ENCODE measurements around the gene PEAK3.

The PEAK3 gene

DNA sequence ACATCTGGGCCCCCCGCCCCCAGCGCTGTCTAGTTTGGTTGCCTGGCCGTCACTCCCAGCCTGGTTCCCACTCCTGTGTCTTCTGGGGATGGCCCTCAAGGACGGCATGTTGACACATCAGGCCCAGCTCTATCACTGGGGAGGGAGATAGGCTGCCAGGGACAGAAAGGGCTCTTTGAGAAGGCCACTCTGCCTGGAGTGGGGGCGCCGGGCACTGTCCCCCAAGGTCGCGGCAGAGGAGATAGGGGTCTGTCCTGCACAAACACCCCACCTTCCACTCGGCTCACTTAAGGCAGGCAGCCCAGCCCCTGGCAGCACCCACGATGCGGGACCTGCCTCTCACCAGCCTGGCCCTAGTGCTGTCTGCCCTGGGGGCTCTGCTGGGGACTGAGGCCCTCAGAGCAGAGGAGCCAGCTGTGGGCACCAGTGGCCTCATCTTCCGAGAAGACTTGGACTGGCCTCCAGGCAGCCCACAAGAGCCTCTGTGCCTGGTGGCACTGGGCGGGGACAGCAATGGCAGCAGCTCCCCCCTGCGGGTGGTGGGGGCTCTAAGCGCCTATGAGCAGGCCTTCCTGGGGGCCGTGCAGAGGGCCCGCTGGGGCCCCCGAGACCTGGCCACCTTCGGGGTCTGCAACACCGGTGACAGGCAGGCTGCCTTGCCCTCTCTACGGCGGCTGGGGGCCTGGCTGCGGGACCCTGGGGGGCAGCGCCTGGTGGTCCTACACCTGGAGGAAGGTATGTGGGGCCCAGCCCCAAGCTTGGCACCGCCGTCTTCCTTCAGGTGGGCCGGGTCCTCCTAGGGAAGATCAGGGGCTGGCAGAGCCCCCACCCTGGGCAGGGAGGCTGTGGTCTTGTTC, 32.7 kb downstream of the PEAK3 start, which contains the start of gene AMH:
TSS of gene AMH (plus strand) at position 314 of the 857 bp plus-strand sequence. CDS start at position 324, 10 bp downstream.
- no peak for DNase-seq

- DNase-seq: no peak
These were observed 33.6 kb downstream of the PEAK3 start for GRCh38 chr19:2248136-2249009.

- no peak for DNase-seq
These were observed 34.4 kb downstream of the PEAK3 start for GRCh38 chr19:2247433-2248101.

GRCh38 chr19:2246801-2247361, 35.1 kb downstream of the PEAK3 start:
- DNase-seq: no peak

- DNase-seq: no peak
These were observed 35.9 kb downstream of the PEAK3 start for GRCh38 chr19:2246014-2246620.

- no peak for DNase-seq
These were observed 36.7 kb downstream of the PEAK3 start for GRCh38 chr19:2245273-2245672.

GRCh38 chr19:2244486-2244885, 37.5 kb downstream of the PEAK3 start:
- DNase-seq: no peak

- DNase-seq: no peak
These were observed 37.9 kb downstream of the PEAK3 start for GRCh38 chr19:2244125-2244411.

- no peak for DNase-seq
These were observed 38.5 kb downstream of the PEAK3 start for GRCh38 chr19:2243274-2244124.

GRCh38 chr19:2242816-2243215, 39.2 kb downstream of the PEAK3 start:
- DNase-seq: no peak

DNA sequence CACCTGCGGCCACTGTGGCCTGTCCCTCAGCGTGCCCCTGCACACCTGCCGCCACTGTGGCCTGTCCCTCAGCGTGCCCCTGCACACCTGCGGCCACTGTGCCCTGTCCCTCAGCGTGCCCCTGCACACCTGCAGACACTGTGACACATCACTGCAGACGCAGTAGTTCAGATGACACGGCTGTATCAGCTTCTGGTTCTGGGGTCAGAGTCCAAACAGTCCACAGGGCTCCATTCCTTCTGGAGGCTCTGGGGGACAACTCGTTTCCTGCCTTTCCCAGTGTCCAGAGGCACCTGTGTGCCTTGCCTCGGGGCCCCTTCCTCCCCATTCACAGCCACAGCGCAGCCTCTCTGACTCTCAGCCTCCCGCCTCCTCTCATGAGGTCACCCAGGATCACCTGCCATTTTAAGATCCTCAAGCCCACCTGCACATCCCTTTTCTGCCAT, 39.9 kb downstream of the PEAK3 start:
- no peak for DNase-seq

DNA sequence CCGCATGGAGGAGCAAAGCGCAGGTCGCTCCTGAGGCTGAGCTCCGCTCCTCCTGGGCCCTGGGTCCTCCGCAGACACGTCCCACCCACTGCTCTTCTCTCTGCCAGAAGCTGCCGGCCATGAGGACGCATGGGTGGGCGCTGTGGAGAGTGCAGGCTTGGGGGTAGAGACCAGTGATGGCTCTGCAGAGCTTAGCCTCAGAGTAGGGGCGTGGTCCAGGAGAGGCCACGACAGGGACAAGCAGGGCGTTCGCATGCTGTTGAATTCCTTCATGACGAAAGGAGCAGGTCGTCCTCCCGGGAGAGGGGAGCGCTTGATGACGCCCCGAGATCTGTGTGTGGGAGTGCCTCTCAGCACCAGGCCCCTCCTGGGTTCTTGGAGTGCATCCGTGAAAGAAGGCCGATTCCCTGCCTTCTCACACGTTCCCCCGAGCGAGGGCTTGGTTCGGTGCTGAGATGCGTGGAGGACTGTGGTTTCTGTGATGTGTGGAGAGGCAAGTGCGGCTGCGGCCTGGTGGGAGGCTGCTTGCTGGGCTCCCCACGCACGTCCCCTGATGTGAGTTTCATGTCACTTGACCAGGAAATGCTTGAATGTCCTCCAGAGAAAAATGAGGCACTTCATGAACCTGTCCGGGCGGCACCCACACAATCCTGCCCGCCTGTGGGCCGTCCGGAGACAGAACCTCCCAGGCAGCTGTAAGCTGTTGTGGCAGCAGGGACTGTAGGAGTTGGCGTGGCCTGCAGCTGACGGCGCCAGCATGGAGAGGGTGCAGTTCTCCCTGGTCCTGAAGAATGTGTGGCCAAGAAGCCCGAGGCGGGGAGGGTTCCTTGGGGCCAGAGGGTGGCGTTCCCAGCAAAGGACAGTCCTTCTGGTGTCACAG, 40.9 kb downstream of the PEAK3 start:
- no peak for DNase-seq

GRCh38 chr19:2239771-2240770, 41.9 kb downstream of the PEAK3 start:
- no peak for DNase-seq

GRCh38 chr19:2239173-2239572, 42.8 kb downstream of the PEAK3 start:
- DNase-seq: no peak

GRCh38 chr19:2237869-2238153, 44.2 kb downstream of the PEAK3 start:
- no peak for DNase-seq

- DNase-seq: no peak
These were observed 44.7 kb downstream of the PEAK3 start for GRCh38 chr19:2237051-2237868.

- DNase-seq: peak; percentile 95
These were observed 45.5 kb downstream of the PEAK3 start, which contains the start of the genes PLEKHJ1 and SF3A2 for GRCh38 chr19:2236314-2237050. TSS of gene PLEKHJ1 (minus strand) at chr19:2236329. CDS start at chr19:2236248, 81 bp downstream. TSS of gene SF3A2 (plus strand) at chr19:2236824. CDS start at chr19:2243419, 6,595 bp downstream.

DNA sequence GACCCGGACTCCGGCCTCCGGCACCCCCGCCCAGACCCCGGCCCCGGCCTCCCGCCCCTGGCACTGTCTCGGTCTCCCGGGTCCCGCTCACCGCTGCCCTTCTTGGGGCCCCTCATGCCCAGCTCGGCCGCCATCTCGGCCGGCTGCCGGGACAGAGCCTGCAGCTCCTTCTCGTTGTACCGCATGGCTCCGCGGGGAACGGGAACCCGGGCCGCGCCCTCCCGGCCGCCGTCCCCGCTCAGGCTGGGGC, 46.0 kb downstream of the PEAK3 start:
- DNase-seq: no peak

All from DMS79 (cell line).